Epithelial cell of esophagus (primary cell): ENCODE measurements around the gene HOXA3.

Experiments used
- DNase-seq: peaks from one replicate; pipeline ENCODE4 v3.0.0; 2010; ENCODE audit warnings: low read depth
- H3K4me3 ChIP-seq: 2 replicates; pipeline ENCODE4 v1.5.1; 2011; ENCODE audit warnings: mild to moderate bottlenecking, low read length, control low read depth
- CTCF ChIP-seq: IDR thresholded peaks from 2 replicates; pipeline ENCODE4 v1.5.1; 2011; ENCODE audit warnings: low read depth, mild to moderate bottlenecking, low read length, control low read depth, inconsistent platforms; ENCODE audit not compliant: insufficient read depth; ENCODE audit errors: missing control alignments

The HOXA3 gene

GRCh38 chr7:27175626-27176523 lies 23.5 kb upstream of the HOXA3 start:
- H3K4me3 ChIP-seq: no peak overlapping the region
- no peak for TF ChIP-seq CTCF
- no peak for DNase-seq

- TF ChIP-seq CTCF: no peak
- DNase-seq: no peak
- H3K4me3 ChIP-seq: no peak overlapping the region
Observed at GRCh38 chr7:27174874-27175625, 22.7 kb upstream of the HOXA3 start.

GRCh38 chr7:27173956-27174873 lies 21.8 kb upstream of the HOXA3 start, which contains the start of gene HOXA10:
TSS of gene HOXA10 (minus strand) at chr7:27174320. CDS start at chr7:27174306, 14 bp downstream.
- TF ChIP-seq CTCF: no peak
- no peak for DNase-seq

GRCh38 chr7:27173511-27173955 lies 21.1 kb upstream of the HOXA3 start:
- no peak overlapping the region for H3K4me3 ChIP-seq
- DNase-seq: no peak
- no peak for TF ChIP-seq CTCF

More at GRCh38 chr7:27173956-27174873, 21.8 kb upstream of the HOXA3 start, which contains the start of gene HOXA10:
- H3K4me3 ChIP-seq: no peak within 1 kb of the TSS

GRCh38 chr7:27172823-27173510 lies 20.6 kb upstream of the HOXA3 start:
- no peak for TF ChIP-seq CTCF
- H3K4me3 ChIP-seq: no peak overlapping the region
- DNase-seq: no peak

- no peak overlapping the region for H3K4me3 ChIP-seq
- DNase-seq: no peak
- no peak for TF ChIP-seq CTCF
Observed at GRCh38 chr7:27172315-27172774, 20.0 kb upstream of the HOXA3 start.
